NOMO-1 (cell line): Measurements from ENCODE around the gene PITHD1.
"Not testable (repeated sequence)": the region's sequence is repeated elsewhere in the genome, so short reads cannot be mapped to it uniquely, and the experiment has no call there.

Experiments used
- DNase-seq, 2 experiments: peaks; one replicate each; lab custom pipeline; 2025; ENCODE audit not compliant: unreplicated experiment in 2 of 2; lab: John Stamatoyannopoulos, UW

Gene PITHD1

GRCh38 chr1:23777979-23778814, at the start of gene PITHD1:
PITHD1 (plus strand) TSS chr1:23778418; CDS start chr1:23778516, 98 bp downstream.
- peak; percentile 80 to 81 for DNase-seq

GRCh38 chr1:23732363-23733224, 45.6 kb upstream of the PITHD1 start:
- no peak for DNase-seq

GRCh38 chr1:23733281-23733680, 44.9 kb upstream of the PITHD1 start:
- not testable (repeated sequence) for DNase-seq

GRCh38 chr1:23736437-23737134, 41.6 kb upstream of the PITHD1 start:
- no peak for DNase-seq

GRCh38 chr1:23741609-23742008, 36.6 kb upstream of the PITHD1 start:
- no peak for DNase-seq

- peak in 1 of 2 experiments; percentile 42 for DNase-seq
Observed at GRCh38 chr1:23742670-23743286, 35.4 kb upstream of the PITHD1 start.

- peak; percentile 61 to 82 for DNase-seq
Observed at GRCh38 chr1:23743287-23744152, 34.7 kb upstream of the PITHD1 start, which contains the start of gene ELOA. ELOA (plus strand) TSS chr1:23743471; CDS start chr1:23743504, 33 bp downstream.

- DNase-seq, result peak in 1 of 2 experiments; percentile 49
Observed at GRCh38 chr1:23745515-23745914, 32.7 kb upstream of the PITHD1 start.

- DNase-seq, result no peak
Observed at GRCh38 chr1:23748016-23748415, 30.2 kb upstream of the PITHD1 start.

- peak in 1 of 2 experiments; percentile 57 for DNase-seq
Observed at GRCh38 chr1:23751050-23751814, 27.0 kb upstream of the PITHD1 start.

GRCh38 chr1:23751815-23752200, 26.4 kb upstream of the PITHD1 start:
- no peak for DNase-seq

- DNase-seq, result no peak
Observed at GRCh38 chr1:23752909-23753308, 25.3 kb upstream of the PITHD1 start.

GRCh38 chr1:23756676-23757075, 21.5 kb upstream of the PITHD1 start:
- no peak for DNase-seq

- DNase-seq, result no peak
Observed at GRCh38 chr1:23757812-23758211, 20.4 kb upstream of the PITHD1 start.

GRCh38 chr1:23759277-23759676, 18.9 kb upstream of the PITHD1 start:
- no peak for DNase-seq

GRCh38 chr1:23763041-23763577, 15.1 kb upstream of the PITHD1 start:
- no peak for DNase-seq

GRCh38 chr1:23768733-23769132, 9.5 kb upstream of the PITHD1 start:
- DNase-seq, result no peak

GRCh38 chr1:23772049-23772853, 6.0 kb upstream of the PITHD1 start:
- peak; percentile 33 to 62 for DNase-seq
